ENCODE measurements around the gene C19orf81. TPM values are rescaled to one million over a fixed set of nuclear protein-coding genes. Genes with fewer than 3 reads are reported as not detected.

C19orf81 gene
- total RNA-seq, 1 donor, result not detected

- no peaks in the 10 kb centered on the region for H3K4me1 ChIP-seq (ENCODE audit: insufficient read depth, low read length)
- no peak for DNase-seq (ENCODE audit: insufficient read length, low spot score, missing footprints)
- H3K27me3 ChIP-seq (ENCODE audit: insufficient read depth, low read length), result no peaks in the 10 kb centered on the region
- H4K20me1 ChIP-seq (ENCODE audit: insufficient read depth, low read length), result peaks cover 3% of the 10 kb centered on the region
- H3K79me2 ChIP-seq (ENCODE audit: insufficient read depth, low read length), result no peaks in the 10 kb centered on the region
- TF ChIP-seq CTCF (IDR thresholded peaks at IDR 0.05; ENCODE audit: extremely low read depth, low read depth, low read length), result no peak
- no peaks in the 10 kb centered on the region for H3K9me3 ChIP-seq (ENCODE audit: low read depth, low read length)
- H3K4me3 ChIP-seq (ENCODE audit: insufficient read depth, low read length), result no peak overlapping the region
- no peak overlapping the region for H3K27ac ChIP-seq (ENCODE audit: low read depth, low read length)
- H3K4me2 ChIP-seq (ENCODE audit: insufficient read depth, low read length), result no peak overlapping the region
- H2AFZ ChIP-seq (ENCODE audit: low read length), result no peak overlapping the region
- H3K36me3 ChIP-seq (ENCODE audit: insufficient read depth, low read length), result no peaks in the 10 kb centered on the region
Observed at GRCh38 chr19:50701367-50701985, 52.2 kb downstream of the C19orf81 start.

GRCh38 chr19:50702158-50702870 is 53.1 kb downstream of the C19orf81 start:
- Histone ChIP-seq H3K4me1 (ENCODE audit: insufficient read depth, low read length) (no peaks in the 10 kb centered on the region), H3K79me2 (ENCODE audit: insufficient read depth, low read length) (no peaks in the 10 kb centered on the region), H3K4me3 (ENCODE audit: insufficient read depth, low read length) (no peak overlapping the region), H3K4me2 (ENCODE audit: insufficient read depth, low read length) (peak overlapping the region; percentile 18), H4K20me1 (ENCODE audit: insufficient read depth, low read length) (no peaks in the 10 kb centered on the region), H2AFZ (ENCODE audit: low read length) (no peak overlapping the region), H3K9me3 (ENCODE audit: low read depth, low read length) (no peaks in the 10 kb centered on the region), H3K27ac (ENCODE audit: low read depth, low read length) (no peak overlapping the region), H3K36me3 (ENCODE audit: insufficient read depth, low read length) (no peaks in the 10 kb centered on the region), H3K27me3 (ENCODE audit: insufficient read depth, low read length) (no peaks in the 10 kb centered on the region)
- TF ChIP-seq CTCF (IDR thresholded peaks at IDR 0.05; ENCODE audit: extremely low read depth, low read depth, low read length), result no peak
- no peak for DNase-seq (ENCODE audit: insufficient read length, low spot score, missing footprints)

- DNase-seq (ENCODE audit: insufficient read length, low spot score, missing footprints), result peak; percentile 97
- Histone ChIP-seq H3K9me3 (ENCODE audit: low read depth, low read length) (no peaks in the 10 kb centered on the region), H4K20me1 (ENCODE audit: insufficient read depth, low read length) (no peaks in the 10 kb centered on the region), H3K27me3 (ENCODE audit: insufficient read depth, low read length) (no peaks in the 10 kb centered on the region), H3K4me1 (ENCODE audit: insufficient read depth, low read length) (no peaks in the 10 kb centered on the region), H3K27ac (ENCODE audit: low read depth, low read length) (no peak overlapping the region), H3K4me2 (ENCODE audit: insufficient read depth, low read length) (peak overlapping the region; percentile 18), H2AFZ (ENCODE audit: low read length) (no peak overlapping the region), H3K79me2 (ENCODE audit: insufficient read depth, low read length) (no peaks in the 10 kb centered on the region), H3K4me3 (ENCODE audit: insufficient read depth, low read length) (no peak overlapping the region), H3K36me3 (ENCODE audit: insufficient read depth, low read length) (no peaks in the 10 kb centered on the region)
- no peak for TF ChIP-seq CTCF (IDR thresholded peaks at IDR 0.05; ENCODE audit: extremely low read depth, low read depth, low read length)
Observed at GRCh38 chr19:50702871-50703829, 53.9 kb downstream of the C19orf81 start.
